Stimulated activated CD4-positive, alpha-beta T cell treated with anti-CD3 and anti-CD28 coated beads, Interleukin-4, amount 100 ng/mL, for 48 hours (primary cell): ENCODE data around the gene ATP6V0A1.

Experiments
- DNase-seq, 2 donors: peaks; one replicate each; pipeline ENCODE4 v3.0.0-alpha.2; 2020; ENCODE audit warnings: low read depth in 2 of 2

ATP6V0A1 gene

DNA sequence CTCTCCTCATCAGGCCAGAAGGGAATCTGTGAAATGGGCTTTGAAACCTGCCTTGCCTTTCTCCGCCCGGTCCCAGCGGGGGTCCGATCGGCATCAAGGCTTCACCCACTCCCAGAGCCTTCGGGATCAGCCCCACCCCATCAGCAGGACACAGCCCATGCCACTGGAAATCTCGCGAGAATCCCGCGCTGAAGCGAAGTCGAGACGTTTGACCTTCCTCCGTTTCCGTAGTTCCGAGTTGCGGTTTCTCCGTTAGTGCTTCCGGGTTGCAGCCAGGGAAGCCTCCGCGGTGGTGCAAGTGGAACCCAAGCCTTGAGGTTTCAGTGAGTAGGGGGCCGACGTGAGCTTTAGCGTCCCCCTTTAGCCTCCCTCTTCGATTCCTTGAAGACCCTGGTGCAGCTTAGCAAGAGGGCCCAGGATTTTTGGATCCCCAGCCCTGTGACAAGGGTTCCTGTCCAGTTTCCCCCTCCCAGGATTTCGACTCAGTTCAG is 103.3 kb downstream of the ATP6V0A1 start, which contains the start of gene COASY:
COASY (plus strand) TSS at position 252 of the 491 bp plus-strand sequence. CDS start 475 bp downstream, outside the sequence.
- DNase-seq = peak; percentile 89 to 93

DNA sequence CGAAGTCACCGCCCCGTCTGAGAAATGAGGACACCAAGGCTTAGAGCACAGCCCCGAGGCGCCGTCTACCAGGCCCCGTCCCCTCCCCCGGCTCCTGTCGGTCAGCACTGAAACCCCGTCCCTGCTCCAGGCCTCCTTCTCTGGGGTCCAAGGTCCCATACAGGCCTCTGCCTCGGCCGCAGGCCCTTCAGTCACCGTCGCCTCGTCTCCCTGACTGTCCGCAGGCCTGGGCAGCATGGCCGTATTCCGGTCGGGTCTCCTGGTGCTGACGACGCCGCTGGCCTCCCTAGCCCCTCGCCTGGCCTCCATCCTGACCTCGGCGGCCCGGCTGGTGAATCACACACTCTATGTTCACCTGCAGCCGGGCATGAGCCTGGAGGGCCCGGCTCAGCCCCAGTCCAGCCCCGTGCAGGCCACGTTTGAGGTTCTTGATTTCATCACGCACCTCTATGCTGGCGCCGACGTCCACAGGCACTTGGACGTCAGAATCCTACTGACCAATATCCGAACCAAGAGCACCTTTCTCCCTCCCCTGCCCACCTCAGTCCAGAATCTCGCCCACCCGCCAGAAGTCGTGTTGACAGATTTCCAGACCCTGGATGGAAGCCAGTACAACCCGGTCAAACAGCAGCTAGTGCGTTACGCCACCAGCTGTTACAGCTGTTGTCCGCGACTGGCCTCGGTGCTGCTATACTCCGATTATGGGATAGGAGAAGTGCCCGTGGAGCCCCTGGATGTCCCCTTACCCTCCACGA is 103.9 kb downstream of the ATP6V0A1 start:
- DNase-seq = no peak

DNA sequence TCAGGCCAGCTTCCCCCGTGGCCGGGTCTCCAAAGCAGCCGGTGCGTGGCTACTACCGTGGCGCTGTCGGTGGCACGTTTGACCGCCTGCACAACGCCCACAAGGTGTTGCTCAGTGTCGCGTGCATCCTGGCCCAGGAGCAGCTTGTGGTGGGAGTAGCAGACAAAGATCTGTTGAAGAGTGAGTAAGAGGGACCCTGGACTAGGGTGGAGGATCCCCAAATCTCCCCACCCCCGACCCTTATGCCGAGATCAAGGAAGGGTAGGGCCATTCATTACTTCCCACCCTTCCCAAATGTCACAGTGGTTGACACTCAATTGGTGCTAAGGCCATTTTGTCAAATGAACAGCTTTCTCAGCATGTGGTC is 104.4 kb downstream of the ATP6V0A1 start:
- no peak for DNase-seq

DNA sequence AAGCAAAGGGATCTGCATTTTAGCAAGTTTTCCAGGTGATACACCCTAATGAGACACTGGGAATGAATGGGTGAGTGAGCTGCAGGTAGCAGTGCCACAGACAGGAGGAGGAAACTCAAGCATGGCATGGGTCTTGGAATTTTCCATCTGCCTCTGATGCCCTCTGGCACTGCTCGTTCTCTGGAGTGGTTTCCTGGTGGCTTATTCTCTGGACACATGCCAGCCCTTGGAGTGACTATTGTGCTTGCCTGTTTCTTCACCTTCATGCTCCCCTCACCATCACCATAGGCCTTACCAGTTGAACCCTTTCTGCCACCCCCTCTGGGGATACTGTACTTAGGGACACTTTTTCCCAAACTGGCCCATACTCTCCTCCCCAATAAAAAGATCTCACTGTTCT is 104.9 kb downstream of the ATP6V0A1 start:
- no peak for DNase-seq

DNA sequence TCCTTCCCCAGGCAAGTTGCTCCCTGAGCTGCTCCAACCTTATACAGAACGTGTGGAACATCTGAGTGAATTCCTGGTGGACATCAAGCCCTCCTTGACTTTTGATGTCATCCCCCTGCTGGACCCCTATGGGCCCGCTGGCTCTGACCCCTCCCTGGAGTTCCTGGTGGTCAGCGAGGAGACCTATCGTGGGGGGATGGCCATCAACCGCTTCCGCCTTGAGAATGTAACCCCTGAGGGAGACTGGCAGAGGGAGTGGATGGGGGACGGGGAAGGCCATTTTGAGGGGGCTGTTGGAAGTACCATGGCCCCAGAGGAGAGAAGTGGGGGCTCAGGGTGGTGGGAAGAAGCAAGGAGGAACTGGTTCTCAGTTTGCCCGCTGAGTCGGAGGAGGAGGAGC is 105.3 kb downstream of the ATP6V0A1 start:
- no peak for DNase-seq

DNA sequence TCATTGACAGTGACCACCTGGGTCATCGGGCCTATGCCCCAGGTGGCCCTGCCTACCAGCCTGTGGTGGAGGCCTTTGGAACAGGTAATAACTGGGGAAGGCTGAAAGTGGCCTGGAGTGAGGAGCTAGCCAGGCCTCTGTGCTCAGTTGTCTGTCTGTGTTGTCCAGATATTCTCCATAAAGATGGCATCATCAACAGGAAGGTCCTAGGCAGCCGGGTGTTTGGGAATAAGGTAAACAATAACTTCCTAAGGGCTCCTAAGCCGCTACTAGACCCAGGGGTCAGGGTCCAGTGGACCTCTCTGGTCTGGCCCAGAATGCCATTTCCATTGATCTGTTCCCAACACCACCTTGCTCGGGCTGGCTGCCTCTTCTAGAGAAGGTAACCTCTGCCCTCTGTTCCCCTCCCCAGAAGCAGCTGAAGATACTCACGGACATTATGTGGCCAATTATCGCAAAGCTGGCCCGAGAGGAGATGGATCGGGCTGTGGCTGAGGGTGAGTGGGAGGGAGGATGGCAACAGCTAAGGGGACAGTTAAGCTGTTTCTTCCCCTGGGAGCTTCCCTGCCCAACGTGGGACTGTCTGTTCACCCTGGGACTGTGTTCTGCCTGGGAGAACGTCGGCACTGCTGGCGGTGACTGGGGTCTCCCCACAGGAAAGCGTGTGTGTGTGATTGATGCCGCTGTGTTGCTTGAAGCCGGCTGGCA is 106.3 kb downstream of the ATP6V0A1 start:
- DNase-seq = no peak

DNA sequence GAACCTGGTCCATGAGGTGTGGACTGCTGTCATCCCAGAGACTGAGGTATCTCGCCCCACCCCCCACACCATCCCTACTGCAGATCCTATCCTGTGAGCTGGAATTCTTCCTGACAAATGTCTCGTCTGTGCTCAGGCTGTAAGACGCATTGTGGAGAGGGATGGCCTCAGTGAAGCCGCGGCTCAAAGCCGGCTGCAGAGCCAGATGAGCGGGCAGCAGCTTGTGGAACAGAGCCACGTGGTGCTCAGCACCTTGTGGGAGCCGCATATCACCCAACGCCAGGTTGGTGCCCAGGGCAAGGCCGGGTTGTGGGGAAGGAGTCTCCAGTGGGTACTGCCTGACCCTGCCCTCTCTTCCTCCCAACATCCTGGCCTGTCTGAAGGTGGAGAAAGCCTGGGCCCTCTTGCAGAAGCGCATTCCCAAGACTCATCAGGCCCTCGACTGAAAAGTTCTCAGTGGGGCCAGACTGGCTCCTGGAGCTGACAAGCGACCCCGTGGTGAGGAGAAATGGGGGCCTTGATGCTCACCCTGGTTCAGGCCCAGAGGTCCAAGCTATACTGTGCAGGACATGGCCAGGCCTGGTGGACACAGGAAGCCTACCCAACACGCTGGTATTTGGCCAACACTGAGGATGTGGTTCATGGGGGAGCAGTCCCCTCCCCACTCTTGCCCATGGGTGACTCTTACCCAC is 107.0 kb downstream of the ATP6V0A1 start:
- DNase-seq = no peak

DNA sequence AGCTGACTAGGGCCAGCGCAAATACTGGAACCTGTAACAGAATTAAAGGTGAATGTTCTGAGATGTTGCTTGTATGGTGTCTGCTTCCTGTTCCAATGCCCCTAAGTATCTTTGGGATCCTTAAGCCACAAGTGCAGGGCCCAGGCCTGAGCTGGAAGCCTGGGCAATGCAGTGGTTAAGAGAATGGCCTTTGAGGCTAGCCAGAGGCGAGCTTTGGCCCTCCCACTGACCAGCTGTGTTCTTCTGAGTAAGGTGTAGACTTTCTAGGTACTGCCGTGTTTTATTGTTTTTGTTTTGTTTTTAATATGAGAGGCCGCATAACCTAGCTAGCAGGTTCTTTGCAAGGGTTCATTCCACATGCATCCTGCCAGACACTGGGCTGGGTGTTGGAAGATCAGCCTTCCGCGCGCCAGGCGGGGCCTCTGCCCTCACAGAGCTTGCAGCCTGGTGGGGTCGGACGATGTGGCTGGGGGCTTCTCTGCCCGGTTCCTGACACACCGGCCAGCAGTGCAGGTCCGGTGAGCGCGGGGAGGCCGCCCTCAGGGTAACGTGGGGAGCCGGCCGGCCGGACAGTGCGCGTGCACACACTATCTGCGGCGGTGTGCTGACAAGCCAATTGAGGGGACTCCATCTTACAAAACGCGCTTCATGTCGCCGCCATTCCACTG is 107.7 kb downstream of the ATP6V0A1 start:
- DNase-seq = no peak

DNA sequence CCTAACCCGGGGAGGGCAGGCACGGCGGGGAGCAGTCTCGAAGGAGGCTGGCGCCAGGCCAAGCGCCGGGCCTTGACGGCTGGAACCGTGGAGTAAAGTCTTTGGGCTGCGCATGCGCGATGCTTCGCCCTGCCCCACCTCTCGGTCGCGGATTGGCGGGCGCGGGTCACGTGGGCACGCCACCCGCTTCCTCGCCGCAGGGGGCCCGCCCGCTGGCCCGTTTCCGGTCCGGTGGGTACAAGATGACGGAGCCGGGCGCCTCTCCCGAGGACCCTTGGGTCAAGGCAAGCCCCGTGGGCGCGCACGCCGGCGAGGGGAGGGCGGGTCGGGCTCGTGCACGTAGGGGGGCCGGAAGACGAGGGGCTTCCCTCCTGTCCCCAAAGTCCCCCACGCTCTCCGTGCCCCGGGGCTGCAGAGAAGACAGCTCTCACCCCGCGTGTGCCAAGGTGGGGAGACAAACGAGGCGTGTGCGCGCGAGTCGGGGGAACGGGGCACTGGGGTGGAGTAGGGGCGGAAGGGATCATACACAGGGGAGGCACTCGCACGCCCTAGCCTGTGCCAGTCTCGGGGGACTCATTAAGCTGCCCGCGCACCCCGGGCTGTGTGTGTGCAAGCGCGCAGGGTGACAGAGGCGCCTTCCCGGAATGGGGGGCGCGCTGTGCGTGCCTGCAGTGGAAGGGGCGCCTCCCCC is 108.3 kb downstream of the ATP6V0A1 start, which contains the start of gene MLX:
MLX (plus strand) TSS at position 218 of the 691 bp plus-strand sequence; CDS start at position 243, 25 bp downstream.
- peak; percentile 88 to 90 for DNase-seq

DNA sequence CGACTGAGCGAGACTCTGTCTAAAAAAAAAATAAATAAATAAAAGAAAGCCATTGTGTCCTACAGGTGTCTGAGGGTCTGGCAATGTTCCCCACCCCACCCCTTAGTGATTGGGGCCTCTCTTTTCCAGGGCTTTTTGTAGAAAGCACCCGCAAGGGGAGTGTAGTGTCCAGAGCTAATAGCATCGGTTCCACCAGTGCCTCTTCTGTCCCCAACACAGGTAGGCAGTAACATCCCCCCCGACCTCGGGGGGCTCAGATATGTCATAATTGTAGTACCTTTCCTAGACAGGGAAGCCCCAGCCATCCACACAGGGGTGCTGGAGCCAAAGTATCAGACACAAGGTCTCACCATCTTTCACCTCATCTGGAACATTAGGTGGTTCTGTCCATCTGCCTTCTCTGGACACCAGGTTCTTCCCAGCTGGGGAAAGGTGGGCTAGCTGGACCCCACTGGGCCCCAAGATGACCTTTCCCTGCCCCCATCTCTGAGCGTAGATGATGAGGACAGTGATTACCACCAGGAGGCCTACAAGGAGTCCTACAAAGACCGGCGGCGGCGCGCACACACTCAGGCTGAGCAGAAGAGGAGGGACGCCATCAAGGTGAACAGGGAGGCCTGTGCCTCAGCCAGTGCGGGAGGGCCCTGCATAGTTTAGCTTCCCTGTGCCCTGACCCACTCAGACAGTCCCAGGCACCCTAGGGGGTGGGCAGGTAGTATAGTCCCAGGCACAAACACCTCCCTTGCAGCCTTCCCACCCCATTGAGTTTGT is 109.8 kb downstream of the ATP6V0A1 start:
- DNase-seq = no peak

DNA sequence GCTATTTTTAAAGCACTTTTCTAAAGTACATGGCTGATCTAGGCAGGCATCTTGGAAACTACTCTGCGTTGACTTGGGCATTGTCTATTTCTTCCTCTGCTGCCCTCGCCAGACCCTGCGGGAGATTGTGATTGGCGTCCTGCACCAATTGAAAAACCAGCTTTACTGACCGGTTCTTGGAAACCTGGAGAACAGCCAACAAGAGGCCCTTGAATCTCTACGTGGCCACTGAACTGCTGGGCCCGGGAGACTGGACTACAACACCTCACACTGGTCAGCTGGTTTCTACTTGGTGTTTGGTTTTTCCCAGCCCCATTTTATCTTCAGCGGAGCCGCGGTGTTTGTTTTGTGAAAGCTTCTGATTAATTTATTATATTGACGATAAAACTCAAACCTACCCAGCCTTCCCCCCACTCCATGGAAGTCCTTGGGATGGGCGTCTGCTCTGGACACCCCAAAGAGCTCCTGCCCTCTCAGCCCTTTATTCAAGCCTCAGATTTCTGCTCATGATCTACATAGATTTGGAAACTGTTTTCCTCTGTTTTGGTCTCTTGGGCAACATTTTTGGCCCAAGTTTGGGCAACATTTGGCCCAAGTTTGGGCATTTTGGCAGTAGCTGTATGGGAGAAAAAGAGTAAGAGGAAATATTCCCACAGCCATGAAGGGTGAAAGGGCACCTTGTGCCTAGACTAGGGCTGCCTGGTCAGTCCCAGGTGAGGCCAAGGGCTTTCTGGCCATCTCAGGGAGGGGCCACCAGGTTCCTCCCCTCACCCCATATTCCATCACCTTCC is 113.0 kb downstream of the ATP6V0A1 start:
- DNase-seq = no peak
